GM18508 (cell line): ENCODE measurements around the gene PCK1.
"Not testable (repeated sequence)": the region's sequence is repeated elsewhere in the genome, so short reads cannot be mapped to it uniquely, and the experiment has no call there.

Source experiments
- ATAC-seq: cut with Tn5 transposase; IDR thresholded peaks from one replicate; pipeline ENCODE4 v1.9.1; 2021; ENCODE audit warnings: moderate number of reproducible peaks; ENCODE audit not compliant: insufficient read depth, unreplicated experiment

Gene PCK1

DNA sequence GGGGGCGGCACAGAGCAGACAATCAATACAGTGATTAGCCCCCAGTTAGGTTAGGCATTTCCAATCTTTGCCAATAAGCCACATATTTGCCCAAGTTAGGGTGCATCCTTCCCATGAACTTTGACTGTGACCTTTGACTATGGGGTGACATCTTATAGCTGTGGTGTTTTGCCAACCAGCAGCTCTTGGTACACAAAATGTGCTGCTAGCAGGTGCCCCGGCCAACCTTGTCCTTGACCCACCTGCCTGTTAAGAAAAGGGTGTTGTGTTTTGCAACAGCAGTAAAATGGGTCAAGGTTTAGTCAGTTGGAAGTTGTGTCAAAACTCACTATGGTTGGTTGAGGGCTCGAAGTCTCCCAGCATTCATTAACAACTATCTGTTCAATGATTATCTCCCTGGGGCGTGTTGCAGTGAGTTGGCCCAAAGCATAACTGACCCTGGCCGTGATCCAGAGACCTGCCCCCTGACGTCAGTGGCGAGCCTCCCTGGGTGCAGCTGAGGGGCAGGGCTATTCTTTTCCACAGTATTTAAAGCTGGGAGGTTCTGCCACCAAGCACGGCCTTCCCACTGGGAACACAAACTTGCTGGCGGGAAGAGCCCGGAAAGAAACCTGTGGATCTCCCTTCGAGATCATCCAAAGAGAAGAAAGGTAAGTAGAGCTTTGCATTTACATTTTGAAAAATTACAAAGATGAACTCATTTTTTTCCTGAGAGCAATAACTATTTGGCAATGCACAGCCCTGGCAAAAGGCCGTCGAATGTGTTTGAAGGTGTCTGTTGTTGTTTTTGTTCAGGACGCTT is at the start of gene PCK1:
PCK1 (plus strand) TSS at position 557 of the 802 bp plus-strand sequence. CDS start 302 bp downstream, outside the sequence.
- no peak for ATAC-seq

DNA sequence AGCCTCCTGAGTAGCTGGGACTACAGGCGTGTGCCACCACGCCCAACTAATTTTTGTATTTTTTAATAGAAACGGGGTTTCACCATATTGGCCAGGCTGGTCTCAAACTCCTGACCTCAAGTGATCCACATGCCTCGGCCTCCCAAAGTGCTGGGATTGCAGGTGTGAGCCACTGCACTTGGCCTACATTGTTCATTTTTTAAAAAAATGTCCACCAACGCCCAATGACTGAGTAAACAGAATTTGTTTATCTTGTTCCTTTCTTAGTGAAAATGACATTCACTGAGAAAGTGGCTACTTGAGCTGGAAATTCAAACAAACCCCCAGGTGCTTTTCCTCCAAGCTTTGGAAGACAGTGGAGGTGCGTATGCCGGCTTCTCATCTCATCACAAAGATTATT is 49.2 kb upstream of the PCK1 start:
- not testable (repeated sequence) for ATAC-seq

DNA sequence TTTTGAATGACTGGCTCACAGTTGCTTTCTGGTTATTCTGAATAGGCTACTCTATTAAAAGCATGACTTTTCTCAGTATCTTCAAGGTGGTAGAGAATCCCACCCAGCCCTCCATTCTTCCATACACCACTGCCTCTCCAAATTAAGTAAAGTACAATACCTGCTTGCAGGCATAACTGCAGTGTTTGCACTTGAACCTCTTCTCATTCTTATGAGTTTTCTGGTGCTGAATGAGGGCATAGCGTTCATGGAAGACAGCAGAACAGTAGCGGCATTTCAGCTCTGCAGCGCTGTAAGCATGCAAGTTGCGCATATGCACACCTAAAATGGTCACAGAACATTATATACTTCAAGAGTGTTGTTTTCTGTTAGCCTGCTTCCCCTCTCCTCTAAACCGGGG is 48.5 kb upstream of the PCK1 start:
- ATAC-seq: no peak

DNA sequence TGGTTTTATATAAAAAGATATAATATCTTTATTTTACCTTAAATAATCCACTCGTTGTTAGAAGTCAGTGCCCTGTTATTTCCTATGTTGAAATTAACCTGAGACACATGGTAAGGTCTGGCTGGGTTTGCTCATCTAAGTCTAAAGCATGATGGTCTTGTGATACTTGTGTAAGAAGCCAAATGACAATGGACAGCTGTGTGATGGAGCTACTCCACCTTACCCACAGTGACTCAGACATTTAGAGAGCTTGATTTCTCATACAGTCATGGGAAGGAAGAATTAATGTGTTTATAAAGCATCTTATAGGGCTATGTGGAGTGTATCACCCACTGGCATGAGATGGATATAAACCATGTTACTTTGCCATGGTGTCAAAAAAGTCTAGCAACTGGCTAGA is 47.7 kb upstream of the PCK1 start:
- no peak for ATAC-seq

DNA sequence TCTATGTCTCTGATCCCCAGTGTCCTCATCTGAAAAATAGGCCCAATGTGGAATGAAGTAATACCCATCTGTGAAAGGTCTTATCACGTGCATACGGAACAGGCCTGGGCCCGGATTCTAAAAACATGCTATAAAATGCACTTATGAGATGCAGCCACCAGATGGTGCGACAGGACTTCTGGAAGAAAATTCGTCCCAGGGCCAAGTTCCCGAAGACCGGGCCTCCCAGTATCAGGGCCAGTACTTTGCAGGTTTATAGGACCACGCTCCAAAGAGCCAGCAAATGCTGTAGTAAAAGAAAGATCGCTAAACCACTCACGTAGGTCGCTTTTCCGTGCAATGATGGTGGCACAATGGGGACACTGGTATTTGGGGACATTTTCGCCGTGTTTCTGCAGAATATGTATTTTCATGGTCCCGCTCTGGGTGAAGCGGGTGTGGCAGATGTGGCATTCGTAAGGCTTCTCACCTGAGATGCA is 46.6 kb upstream of the PCK1 start:
- ATAC-seq: no peak

DNA sequence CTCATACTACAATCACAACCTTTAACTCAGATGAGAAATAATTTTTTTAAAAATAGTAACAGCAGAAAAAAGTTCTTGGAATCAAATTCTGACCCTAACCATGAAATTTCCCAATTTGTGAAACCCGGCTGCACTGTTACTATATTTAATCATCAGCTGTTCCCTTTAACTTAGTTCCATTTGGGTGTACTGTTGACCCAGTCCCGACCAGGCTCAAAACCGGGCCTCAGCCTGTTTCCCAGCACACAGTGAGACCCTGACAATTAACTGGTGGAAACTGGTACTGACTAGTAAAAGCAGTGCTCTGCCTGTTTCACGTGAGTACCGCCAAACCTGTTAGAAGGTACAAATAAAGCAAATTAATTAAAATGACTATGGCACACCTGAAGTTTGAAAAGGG is 43.0 kb upstream of the PCK1 start:
- no peak for ATAC-seq

DNA sequence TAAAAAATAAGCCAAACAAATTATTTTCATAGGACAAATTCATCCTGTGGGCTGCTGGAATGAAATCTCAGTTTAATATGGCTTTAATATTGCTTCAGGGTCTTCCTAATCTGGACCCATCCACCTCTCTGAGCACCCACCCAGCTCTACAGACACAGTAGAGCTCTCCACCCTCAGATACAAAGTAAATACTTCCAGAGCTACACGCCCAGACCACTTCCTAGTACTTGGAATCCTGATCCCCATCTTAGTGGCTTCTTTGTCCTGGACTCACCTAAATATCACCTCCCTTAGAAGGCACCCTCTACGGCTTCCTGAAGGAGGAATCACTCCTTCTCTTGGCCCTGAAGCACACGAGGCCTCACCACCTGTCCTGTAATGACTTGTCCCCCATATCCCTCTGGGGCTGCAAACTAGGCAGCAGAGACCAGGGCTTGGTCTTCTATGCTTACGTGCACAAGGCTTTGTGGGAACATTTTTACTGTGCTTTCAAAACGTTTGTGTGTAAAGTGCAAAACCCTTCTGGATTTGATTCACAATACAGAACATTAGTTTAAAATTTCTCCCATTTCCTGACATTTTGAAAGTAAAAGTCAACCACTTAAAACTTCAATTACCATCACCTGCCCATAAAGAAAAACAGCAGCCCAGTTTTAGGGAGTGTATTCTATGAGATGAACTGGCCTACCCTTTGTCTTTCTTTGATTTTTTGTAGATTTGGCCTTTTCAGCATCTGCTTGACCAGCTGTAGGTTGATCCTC is 38.4 kb upstream of the PCK1 start:
- no peak for ATAC-seq

DNA sequence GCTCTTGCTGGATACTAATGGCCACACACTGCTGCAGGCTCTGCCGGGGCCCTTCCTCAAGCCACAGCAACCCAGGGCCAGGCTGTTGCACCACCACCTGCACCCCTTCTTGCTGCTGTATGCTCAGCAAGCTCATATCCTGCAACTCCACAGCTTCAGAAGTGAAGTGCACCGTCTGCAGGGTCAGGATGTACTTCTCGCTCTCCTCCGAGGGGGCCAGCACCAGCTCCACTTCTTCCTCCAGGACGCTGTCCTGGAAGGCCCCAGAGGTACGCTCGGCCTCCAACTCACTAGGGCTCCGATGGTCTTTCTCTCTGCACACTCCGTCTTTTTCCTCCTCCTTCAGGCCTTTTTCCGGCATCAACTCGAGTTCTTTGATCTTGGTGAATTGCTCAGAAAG is 37.1 kb upstream of the PCK1 start:
- no peak for ATAC-seq

DNA sequence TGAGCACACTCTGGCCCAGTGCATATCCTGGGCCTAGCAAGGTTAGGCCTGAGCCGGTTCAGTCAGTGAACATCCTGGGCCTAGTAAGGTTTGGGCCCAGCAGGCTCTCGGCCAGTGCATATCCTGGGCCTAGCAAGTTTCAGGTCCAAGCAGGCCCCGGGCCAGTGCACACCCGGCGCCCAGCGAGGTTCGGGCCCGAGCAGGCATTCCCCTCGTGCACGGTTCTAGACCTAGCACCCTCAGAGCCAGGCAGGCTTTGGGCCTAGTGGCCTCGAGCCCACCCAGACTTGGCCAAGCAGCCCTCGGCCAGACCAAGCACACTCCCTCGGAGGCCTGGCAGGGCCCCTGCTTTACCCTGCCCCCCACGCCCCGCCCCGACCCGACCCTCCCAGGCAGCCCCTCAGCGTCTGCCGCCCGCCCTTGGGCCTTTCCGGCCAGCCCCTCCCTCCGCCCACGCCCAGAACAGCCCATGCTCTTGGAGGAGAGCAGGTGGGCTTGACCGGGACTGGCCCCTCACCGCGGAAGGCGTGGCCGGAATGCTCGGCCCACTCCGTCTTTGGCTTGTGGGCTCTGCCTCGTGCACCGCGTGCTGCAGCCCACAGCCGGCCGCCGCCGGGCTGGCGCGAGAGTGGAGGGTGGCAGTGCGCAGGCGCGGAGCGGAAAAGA is 36.3 kb upstream of the PCK1 start, which contains the start of gene CTCFL:
CTCFL (minus strand) TSS at position 630 of the 666 bp plus-strand sequence. CDS start 935 bp downstream, outside the sequence.
- ATAC-seq: no peak

DNA sequence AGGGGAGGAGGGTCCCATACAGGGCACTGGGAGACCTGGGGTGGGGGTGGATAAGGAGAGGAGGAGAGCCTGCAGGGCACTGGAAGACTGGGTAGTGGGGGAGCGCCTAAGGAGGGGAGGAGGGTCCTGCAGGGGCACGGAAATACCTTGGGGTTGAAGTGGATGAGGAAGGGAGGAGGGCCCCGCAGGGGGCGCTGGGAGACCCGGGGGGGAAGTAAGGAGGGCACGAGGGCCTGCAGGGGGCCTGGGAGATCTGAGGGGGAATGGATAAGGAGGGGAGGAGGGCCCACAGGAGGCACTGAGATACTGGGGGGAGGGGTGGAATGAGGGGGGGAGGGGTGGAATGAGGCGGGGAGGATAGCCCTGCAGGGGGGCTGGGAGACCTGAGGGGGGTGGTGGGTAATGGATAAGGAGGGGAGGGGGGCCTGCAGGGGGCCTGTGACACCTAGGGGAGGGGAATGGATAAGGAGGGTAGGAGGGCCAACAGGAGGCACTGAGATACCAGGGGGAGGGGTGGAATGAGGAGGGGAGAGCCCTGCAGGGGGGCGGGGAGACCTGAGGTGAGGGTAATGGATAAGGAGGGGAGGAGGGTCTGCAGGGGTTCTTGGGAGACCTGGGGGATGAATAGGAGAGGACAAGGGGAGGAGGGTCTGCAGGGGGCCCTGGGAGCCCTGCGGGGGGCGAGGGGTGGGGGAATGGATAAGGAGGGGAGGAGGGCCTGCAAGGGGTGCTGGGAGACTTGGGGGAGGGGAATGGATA is 35.4 kb upstream of the PCK1 start:
- no peak for ATAC-seq

DNA sequence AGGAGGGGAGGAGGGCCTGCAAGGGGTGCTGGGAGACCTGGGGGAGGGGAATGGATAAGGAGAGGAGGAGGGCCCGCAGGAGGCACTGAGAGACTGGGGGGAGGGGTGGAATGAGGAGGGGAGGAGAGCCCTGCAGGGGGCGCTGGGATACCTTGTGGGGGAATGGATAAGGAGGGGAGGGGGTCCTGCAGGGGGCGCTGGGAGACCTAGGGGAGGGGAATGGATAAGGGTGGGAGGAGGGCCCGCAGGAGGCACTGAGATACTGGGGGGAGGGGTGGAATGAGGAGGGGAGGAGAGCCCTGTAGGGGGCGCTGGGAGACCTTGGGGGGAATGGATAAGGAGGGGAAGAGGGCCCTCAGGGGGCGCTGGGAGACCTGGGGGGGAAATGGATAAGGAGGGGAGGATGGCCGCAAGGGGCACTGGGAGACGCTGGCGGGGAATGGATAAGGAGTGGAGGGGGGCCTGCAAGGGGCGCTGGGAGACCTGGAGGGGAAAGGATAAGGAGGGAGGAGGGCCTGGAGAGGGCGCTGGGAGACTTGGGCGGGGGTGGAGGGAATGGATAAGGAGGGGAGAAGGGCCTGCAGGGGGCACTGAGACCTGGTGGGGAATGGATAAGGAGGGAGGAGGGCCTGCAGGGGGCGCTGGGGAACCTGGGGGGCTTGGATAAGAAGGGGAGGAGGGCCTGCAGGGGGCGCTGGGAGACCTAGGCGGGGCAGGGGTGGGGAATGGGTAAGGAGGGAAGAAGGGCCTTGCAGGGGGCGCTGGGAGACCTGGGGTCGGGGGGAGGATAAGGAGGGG is 34.6 kb upstream of the PCK1 start:
- no peak for ATAC-seq

DNA sequence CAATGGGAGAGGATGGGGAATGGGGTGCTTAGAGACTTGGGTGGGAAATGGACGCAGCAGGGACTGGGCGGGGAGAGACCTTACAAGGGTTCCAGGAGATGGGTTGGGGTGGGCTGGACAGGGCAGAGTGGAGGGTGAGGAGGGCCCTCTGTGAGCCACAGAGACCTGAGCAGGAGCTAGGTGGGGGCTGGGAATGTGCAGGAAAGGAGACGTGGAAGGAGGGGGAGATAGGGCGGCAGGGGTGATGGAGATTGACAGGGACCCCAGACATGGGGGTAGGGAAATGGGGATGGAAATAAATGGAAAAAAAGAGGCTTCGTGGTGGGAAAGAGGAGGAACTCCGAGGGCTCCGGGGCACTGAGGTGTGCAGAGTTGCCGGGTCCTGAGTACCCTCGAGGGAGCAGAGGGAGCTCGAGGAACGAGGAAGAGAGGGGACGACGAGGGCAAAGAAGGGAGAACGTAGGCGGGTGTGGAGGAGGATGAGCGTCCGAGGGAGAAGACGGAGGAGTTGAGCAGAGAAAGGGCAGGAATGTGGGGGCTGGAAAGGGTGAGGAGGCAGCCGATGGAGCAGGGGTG is 33.9 kb upstream of the PCK1 start:
- no peak for ATAC-seq

DNA sequence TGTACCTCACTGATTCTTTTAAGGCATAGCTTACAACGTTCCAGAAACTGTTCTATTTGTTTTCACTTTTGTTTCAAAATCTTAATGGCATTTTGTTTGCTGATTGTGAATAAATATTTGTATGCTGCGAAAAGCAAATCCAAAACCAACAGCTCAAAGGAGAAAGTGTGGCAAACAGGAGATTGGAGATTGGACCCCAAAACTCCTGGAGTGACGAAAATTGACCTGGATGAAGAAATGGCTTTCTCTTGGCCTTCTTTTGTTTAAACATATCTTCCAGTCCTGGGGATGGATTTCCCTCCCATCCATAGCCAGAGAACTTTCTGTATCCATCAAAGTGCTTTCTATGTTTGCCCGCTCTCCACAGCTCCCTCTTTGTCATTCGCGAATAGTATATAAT is 33.2 kb upstream of the PCK1 start:
- ATAC-seq: no peak

DNA sequence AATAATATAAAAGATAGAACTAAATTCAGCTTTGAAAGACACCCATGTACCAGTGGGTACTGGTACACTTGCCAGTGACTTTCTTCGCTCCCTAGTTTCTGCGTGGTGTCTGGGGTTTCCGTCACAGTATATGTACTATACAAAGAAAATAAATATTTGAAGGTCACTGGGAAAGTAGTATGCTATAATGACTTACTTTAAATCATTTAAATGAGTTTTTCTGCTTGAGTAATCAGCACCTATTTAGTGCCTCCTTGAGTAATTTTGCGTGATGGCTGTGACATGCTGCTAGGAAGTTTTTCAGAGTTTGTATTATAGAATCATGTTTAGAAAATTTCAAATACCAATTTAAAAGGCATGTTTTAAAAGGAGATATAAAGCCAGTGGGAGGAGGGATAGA is 32.8 kb upstream of the PCK1 start:
- no peak for ATAC-seq

DNA sequence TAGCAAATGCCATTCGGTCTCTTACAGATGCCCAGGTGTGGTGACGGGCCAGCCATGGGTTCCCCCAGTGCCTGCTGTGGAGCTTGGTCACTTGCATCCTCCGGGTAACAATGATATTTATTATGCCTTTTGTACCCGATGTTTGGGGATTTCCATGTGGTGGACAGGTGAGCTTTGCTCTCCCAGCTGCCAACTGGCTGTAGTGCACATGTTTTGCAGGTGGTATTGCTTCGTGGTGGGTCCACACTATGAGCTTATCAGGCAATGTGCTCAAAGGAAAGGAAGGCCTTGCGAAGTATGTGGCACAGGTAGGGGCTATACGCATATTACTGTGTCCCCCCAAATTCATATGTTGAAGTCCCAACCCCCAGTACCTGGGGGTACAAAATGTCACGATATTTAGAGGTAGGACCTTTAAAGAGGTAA is 31.7 kb upstream of the PCK1 start:
- no peak for ATAC-seq

DNA sequence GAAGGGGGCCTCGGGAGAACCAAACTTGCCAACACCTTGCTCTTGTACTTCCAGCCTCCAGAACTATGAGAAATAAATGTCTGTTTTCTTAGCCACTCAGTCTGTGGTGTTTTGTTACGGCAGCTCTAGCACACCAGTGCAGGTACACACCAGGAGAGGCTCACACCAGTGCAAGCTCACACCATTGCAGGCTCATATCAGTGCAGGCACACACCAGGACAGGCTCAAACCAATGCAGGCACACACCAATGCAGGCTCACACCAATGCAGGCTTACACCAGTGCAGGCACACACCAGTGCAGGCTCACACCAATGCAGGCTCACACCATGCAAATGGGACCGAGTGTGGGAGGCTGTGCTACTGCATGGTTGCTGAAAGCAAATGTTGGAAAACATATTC is 31.1 kb upstream of the PCK1 start:
- no peak for ATAC-seq

DNA sequence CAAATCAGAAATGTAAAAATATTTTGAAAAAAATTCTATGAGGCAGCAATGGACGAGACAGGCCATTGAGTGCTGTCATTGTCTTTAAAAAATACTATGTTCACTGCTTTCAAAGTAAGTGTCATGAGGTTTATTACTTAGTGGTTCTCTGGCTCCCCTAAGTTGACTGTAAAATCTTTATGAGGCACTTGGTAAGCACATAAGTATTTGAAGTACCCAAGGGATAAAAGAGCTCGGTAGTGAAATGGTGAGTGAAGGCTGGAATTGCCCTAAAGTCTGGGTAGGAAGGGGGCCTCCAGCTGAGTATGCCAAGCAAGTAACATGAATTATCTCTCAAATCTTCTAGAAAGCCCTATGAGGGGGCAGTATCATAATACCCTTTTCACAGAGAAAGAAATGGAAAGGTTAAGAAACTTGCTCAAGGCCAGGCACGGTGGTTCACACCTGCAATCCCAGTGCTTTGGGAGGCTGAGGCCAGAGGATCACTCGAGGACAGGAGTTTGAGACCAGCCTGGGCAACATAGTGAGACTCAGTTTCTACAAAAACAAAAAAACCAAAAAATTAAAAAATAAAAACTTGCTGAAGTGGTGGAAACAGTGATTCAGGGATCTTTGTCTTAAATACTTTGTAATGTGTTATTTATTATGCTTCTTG is 30.5 kb upstream of the PCK1 start:
- ATAC-seq: no peak

DNA sequence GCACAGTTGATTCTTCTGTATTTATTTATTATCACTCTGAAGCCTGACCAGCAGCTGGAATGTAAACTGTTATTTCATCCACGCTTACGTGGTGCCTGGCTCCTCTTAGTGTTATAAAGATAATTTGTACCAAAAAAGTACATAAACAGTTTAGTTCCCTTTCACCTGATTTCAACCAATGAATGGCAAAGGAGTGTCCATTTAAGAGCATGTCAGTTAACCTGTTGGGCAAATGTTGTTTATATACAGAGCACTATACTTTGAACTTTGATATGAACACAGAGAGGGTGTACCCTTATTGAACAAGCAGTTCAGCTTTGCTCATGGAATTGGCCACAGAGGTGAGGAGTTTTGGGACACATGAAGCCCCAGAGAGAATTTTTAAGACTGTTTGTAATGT is 28.8 kb upstream of the PCK1 start:
- ATAC-seq: no peak

DNA sequence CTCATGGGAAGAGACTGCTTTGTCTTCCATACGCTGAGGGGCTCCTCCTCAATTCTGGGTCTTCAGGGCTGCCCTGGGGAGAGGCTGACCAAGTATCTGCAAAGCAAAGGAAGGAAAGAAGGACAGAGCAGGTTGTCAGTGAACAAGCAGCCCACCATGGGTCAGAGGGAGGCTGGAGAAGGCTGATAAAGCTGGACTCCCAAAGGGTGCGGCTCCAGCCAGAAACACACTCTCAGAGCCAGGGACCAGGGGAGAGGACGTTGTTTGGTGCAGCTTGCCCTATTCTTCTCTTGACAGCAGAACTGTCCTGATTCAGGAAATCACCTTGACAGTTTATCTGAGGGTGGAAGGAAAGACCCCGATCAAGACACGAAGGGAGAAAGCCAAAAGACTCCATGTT is 25.6 kb upstream of the PCK1 start:
- no peak for ATAC-seq
